ENCODE results near the gene NPIPB2. TPM values are rescaled to one million over a fixed set of nuclear protein-coding genes. Genes with fewer than 3 reads are reported as not detected.

The NPIPB2 gene
- total and polyA plus RNA-seq, 10 of the 15 experiments (the other 5 are each of a cell fraction or from before 2014, with no cell fraction given): 1.9 to 29.3 (median 10.8) TPM

DNA sequence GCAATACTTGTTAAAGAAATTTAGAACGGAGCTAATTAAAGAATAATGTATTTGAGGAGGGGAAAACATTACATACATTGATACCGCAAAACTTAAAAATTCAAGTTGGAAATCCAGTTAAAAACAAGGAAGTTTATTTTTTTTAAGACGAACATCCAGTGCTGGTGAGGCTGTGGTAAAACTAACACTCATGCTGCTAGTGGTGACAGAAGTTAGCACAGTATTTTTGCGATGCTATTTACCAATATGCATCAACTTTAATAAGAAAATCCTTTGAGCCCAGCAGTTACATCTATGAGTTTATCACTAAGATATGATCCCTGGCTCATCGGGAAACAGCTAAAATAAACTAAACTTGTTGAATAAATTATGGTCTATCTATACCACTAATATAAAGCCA is 57.8 kb downstream of the NPIPB2 start:
- WGBS (ENCODE audit: insufficient coverage, insufficient replicate concordance, low lambda C conversion rate, missing lambda C conversion rate): 100% methylated on average over 5 of the region's 5 CpGs
- FAIRE-seq (no peak), DNase-seq (ENCODE audit: low read depth, low spot score) (no peak), ATAC-seq (no peak)
- ChIA-PET CTCF (interaction anchor here (1.2 kb wide), 1 partner anchor 9 kb away, joined by 3 read pairs; no protein-coding TSS in a partner anchor), POLR2A (interaction anchor here (1.0 kb wide), 1 partner anchor 16 kb away, joined by 3 read pairs; no protein-coding TSS in a partner anchor), SMC1A (ENCODE audit: uncharacterized antibody, unreplicated experiment) (no interaction called here), RAD21 (ENCODE audit: unreplicated experiment) (interaction anchor here (0.5 kb wide), 1 partner anchor 69 kb away, joined by 3 read pairs; no protein-coding TSS in a partner anchor)
- no peaks in the 10 kb centered on the region for H3K79me2 ChIP-seq (ENCODE audit: control insufficient read depth, insufficient read depth, low read length)
- BruUV-seq (replicated peaks): no TSS peak
- H3K4me3 ChIP-seq: no peak overlapping the region
- no peaks in the 10 kb centered on the region for H3K4me1 ChIP-seq (ENCODE audit: control insufficient read depth, insufficient read depth, low read length)
- H3K4me2 ChIP-seq (ENCODE audit: control insufficient read depth, insufficient read depth): no peak overlapping the region
- peaks cover 6 to 30% of the 10 kb centered on the region in 2 experiments for H3K36me3 ChIP-seq (ENCODE audit: control insufficient read depth in 2 of 2, insufficient read depth in 2 of 2, low read length in 1 of 2)
- no peak for TF ChIP-seq CBFB (IDR thresholded peaks at IDR 0.05; ENCODE audit: low read depth)
- no peak for TF ChIP-seq SMC3 (IDR thresholded peaks at IDR 0.05; ENCODE audit: borderline replicate concordance, low read length)
- TF ChIP-seq LARP7 (IDR thresholded peaks at IDR 0.05): no peak
- no peak for TF ChIP-seq ZNF24 (IDR thresholded peaks at IDR 0.05)
- TF ChIP-seq, protein P1, sequence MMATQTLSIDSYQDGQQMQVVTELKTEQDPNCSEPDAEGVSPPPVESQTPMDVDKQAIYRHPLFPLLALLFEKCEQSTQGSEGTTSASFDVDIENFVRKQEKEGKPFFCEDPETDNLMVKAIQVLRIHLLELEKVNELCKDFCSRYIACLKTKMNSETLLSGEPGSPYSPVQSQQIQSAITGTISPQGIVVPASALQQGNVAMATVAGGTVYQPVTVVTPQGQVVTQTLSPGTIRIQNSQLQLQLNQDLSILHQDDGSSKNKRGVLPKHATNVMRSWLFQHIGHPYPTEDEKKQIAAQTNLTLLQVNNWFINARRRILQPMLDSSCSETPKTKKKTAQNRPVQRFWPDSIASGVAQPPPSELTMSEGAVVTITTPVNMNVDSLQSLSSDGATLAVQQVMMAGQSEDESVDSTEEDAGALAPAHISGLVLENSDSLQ (IDR thresholded peaks at IDR 0.05): no peak
- TF ChIP-seq ZNF274 (IDR thresholded peaks at IDR 0.05; ENCODE audit: insufficient read depth, insufficient read length): no peak
- no peak for TF ChIP-seq GABPA (IDR thresholded peaks at IDR 0.05; ENCODE audit: low read depth)
- no peak for TF ChIP-seq MEF2A (IDR thresholded peaks at IDR 0.05; ENCODE audit: insufficient read depth, low read depth, low read length)
- no peak for TF ChIP-seq CBX5 (IDR thresholded peaks at IDR 0.05; ENCODE audit: low read depth)
- TF ChIP-seq SREBF1 (IDR thresholded peaks at IDR 0.05; ENCODE audit: low read length): no peak
- TF ChIP-seq YBX1 (IDR thresholded peaks at IDR 0.05): no peak
- no peak for TF ChIP-seq ZSCAN29 (IDR thresholded peaks at IDR 0.05)
- TF ChIP-seq ZNF384 (IDR thresholded peaks at IDR 0.05; ENCODE audit: borderline replicate concordance, low read depth, low read length): no peak
- TF ChIP-seq WRNIP1 (IDR thresholded peaks at IDR 0.05; ENCODE audit: borderline replicate concordance, low read depth, low read length): no peak
- in situ Hi-C loops (cut with MboI): no loop called here
- no peak overlapping the region for H3K27ac ChIP-seq (ENCODE audit: control insufficient read depth, insufficient read depth)
- no peak overlapping the region for H3K9ac ChIP-seq (ENCODE audit: control insufficient read depth, insufficient read depth, low read length)
- no peak overlapping the region for H2AFZ ChIP-seq (ENCODE audit: control insufficient read depth, low read depth, low read length)
- no peaks in the 10 kb centered on the region for H4K20me1 ChIP-seq (ENCODE audit: control insufficient read depth, insufficient read depth)
- no peaks in the 10 kb centered on the region for H3K9me3 ChIP-seq (replicated peaks; ENCODE audit: control insufficient read depth, insufficient read depth, low read length)
- no peaks in the 10 kb centered on the region for H3K27me3 ChIP-seq (replicated peaks in 1 of 2; ENCODE audit: control insufficient read depth in 2 of 2, insufficient read depth in 2 of 2, low read length in 1 of 2)
- intact Hi-C loops (cut with micrococcal nuclease; ENCODE audit: unreplicated experiment): no loop called here

All from GM12878 (cell line).